ENCODE results near the gene SEC31A. TPM values are rescaled to one million over a fixed set of nuclear protein-coding genes. Genes with fewer than 3 reads are reported as not detected.

SEC31A gene
- total RNA-seq, 2 donors from 2014 or later = 140 to 145 TPM

- Mint-ChIP-seq H3K36me3 (no peaks in the 10 kb centered on the region), H3K4me1 (ENCODE audit: low read depth in 2 of 2) (peaks cover 15% of the 10 kb centered on the region in 2 donors), H3K27me3 (no peaks in the 10 kb centered on the region), H3K9me3 (no peaks in the 10 kb centered on the region), H3K4me3 (no peak overlapping the region), H3K27ac (peak overlapping the region in 1 of 2 donors; percentile 27)
- no peak for ATAC-seq
- DNase-seq (ENCODE audit: low spot score) = no peak
Observed at GRCh38 chr4:82903737-82904136, 12.8 kb upstream of the SEC31A start.

- H3K9me3 Mint-ChIP-seq = no peaks in the 10 kb centered on the region
- H3K27ac Mint-ChIP-seq = no peak overlapping the region
- no peak overlapping the region for H3K4me3 Mint-ChIP-seq
- DNase-seq (ENCODE audit: low spot score) (no peak), ATAC-seq (no peak)
- no peaks in the 10 kb centered on the region for H3K27me3 Mint-ChIP-seq
- peaks cover 5% of the 10 kb centered on the region for H3K36me3 Mint-ChIP-seq
- H3K4me1 Mint-ChIP-seq (ENCODE audit: low read depth in 2 of 2) = peaks cover 21 to 25% of the 10 kb centered on the region in 2 donors
Observed at GRCh38 chr4:82901183-82901718, 10.3 kb upstream of the SEC31A start.

GRCh38 chr4:82900411-82901182 lies 9.6 kb upstream of the SEC31A start, which contains the start of gene THAP9:
Gene THAP9 (plus strand): TSS chr4:82900735. CDS start chr4:82900803, 68 bp downstream.
- H3K27ac Mint-ChIP-seq = no peak within 1 kb of the TSS
- peaks cover 16 to 25% of the 10 kb centered on the region in 2 donors for H3K4me1 Mint-ChIP-seq (ENCODE audit: low read depth in 2 of 2)
- no peak within 1 kb of the TSS for H3K4me3 Mint-ChIP-seq
- ATAC-seq = peak; percentile 96 to 97
- peaks cover 8% of the 10 kb centered on the region for H3K36me3 Mint-ChIP-seq
- H3K27me3 Mint-ChIP-seq = no peaks in the 10 kb centered on the region
- no peaks in the 10 kb centered on the region for H3K9me3 Mint-ChIP-seq
- peak; percentile 99 for DNase-seq (ENCODE audit: low spot score)

DNA sequence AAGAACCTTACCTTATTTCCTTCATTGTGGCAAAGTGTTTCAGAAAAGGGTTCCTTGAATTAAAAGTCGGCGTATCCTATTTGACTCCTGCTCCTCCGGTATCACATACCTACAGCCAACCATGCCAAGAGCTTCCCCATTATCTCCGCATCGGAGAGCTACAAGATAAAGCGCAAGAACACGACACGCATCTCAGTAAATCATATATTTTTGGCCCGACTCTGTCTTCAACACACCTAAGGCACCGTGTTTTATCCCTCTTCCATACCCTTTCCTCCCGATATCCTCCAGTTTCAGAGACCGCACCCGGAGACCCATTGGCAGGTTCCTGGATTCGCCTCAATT lies 9.1 kb upstream of the SEC31A start:
- no peak overlapping the region for H3K4me3 Mint-ChIP-seq
- no peak overlapping the region for H3K27ac Mint-ChIP-seq
- DNase-seq (ENCODE audit: low spot score) = no peak
- no peak for ATAC-seq
- peaks cover 9% of the 10 kb centered on the region for H3K36me3 Mint-ChIP-seq
- H3K4me1 Mint-ChIP-seq (ENCODE audit: low read depth in 2 of 2) = peaks cover 11 to 21% of the 10 kb centered on the region in 2 donors
- H3K9me3 Mint-ChIP-seq = no peaks in the 10 kb centered on the region
- H3K27me3 Mint-ChIP-seq = no peaks in the 10 kb centered on the region

- no peak for DNase-seq (ENCODE audit: low spot score)
- no peaks in the 10 kb centered on the region for H3K27me3 Mint-ChIP-seq
- ATAC-seq = no peak
- H3K4me1 Mint-ChIP-seq (ENCODE audit: low read depth in 2 of 2) = peaks cover 8 to 18% of the 10 kb centered on the region in 2 donors
- H3K4me3 Mint-ChIP-seq = no peak overlapping the region
- H3K27ac Mint-ChIP-seq = no peak overlapping the region
- H3K36me3 Mint-ChIP-seq = peaks cover 13% of the 10 kb centered on the region
- no peaks in the 10 kb centered on the region for H3K9me3 Mint-ChIP-seq
Observed at GRCh38 chr4:82899374-82900065, 8.6 kb upstream of the SEC31A start.

DNA sequence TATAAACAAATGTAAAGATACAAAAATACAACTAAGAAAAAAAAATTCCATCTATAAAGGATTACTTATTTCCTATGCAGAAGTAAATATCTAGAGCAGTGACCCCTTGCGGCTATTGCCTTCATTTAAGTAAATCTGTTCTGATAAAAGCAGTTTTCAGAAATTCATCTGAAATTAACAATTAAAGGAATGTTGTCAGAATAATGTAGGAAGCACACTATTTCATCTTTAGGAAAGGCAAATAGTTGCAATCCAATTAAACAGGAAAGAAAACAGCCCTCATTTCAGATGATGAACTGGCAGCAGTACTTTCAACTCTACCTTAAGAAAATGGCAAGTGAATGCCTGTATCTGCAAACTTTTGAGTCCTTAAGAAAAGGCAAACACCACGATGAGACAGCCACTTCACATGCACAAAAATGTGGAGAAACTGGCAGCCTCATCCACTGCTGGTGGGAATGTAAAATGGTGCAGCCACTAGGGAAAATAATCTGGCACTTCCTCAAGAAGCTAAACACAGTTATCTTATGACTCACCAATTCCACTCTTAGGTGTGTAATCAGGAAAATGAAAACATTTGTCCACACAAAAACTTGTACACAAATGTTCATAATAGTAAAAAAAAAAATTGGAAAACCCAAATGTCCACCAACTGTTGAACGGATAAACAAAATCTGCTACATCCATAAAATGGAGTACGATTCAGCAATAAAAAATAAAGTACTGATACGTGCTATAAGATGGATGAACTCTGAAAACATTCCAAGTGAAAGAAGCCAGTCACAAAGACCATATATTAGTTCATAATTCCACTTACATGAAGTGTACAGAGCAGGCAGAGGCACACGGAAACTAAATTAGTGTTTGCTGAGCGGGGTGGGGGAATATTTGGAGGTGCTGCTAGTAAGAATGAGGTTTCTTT lies 7.6 kb upstream of the SEC31A start:
- no peaks in the 10 kb centered on the region for H3K9me3 Mint-ChIP-seq
- H3K27ac Mint-ChIP-seq = no peak overlapping the region
- DNase-seq (ENCODE audit: low spot score) (no peak), ATAC-seq (no peak)
- H3K27me3 Mint-ChIP-seq = no peaks in the 10 kb centered on the region
- peaks cover 13 to 15% of the 10 kb centered on the region in 2 donors for H3K4me1 Mint-ChIP-seq (ENCODE audit: low read depth in 2 of 2)
- H3K4me3 Mint-ChIP-seq = no peak overlapping the region
- peaks cover 19% of the 10 kb centered on the region for H3K36me3 Mint-ChIP-seq

DNA sequence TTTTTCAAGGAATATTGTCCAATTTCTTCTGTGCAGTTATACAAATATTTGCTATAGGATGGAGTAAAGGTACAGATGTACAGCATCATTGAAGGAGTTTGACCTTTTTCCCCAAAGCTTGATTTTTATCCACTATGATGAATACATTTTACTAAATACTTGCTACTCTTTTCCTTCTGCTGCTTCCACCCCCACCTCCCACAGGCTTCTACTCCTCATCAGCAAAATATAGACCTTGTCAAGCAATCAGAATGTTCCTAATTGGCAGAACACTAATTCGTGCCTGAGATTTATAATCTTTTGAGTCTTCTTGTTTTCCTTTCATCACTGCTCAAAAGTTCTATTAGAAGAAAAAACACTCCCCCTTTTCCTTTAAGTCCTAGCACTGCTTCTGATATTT lies 5.8 kb upstream of the SEC31A start:
- DNase-seq (ENCODE audit: low spot score) (no peak), ATAC-seq (no peak)
- H3K4me3 Mint-ChIP-seq = no peak overlapping the region
- H3K27ac Mint-ChIP-seq = peak overlapping the region in 1 of 2 donors; percentile 36
- H3K36me3 Mint-ChIP-seq = peaks cover 19% of the 10 kb centered on the region
- H3K4me1 Mint-ChIP-seq (ENCODE audit: low read depth in 2 of 2) = peaks cover 16 to 23% of the 10 kb centered on the region in 2 donors
- H3K9me3 Mint-ChIP-seq = no peaks in the 10 kb centered on the region
- no peaks in the 10 kb centered on the region for H3K27me3 Mint-ChIP-seq

DNA sequence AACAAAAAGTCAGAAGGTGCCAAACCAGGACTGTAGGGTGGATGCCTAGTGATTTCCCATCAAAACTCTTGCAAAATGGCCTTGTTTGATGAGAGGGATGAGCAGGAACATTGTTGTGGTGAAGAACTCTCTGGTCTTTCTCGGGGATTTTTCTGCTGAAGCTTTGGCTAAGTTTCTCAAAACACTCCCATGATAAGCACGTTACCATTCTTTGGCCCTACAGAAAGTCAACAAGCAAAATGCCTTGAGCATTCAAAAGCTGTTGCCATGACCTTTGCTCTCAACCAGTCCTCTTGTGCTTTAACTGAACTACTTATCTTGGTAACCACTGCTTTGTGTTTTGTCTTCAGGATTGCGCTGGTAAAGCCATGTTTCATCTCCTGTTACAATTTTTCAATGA lies 3.0 kb upstream of the SEC31A start:
- no peak for DNase-seq (ENCODE audit: low spot score)
- Mint-ChIP-seq H3K27me3 (no peaks in the 10 kb centered on the region), H3K4me3 (no peak overlapping the region), H3K27ac (peak overlapping the region in 1 of 2 donors; percentile 30), H3K9me3 (no peaks in the 10 kb centered on the region), H3K4me1 (ENCODE audit: low read depth in 2 of 2) (peaks cover 23 to 34% of the 10 kb centered on the region in 2 donors), H3K36me3 (peaks cover 19% of the 10 kb centered on the region)
- ATAC-seq = no peak

GRCh38 chr4:82892467-82892802 lies 1.5 kb upstream of the SEC31A start:
- Mint-ChIP-seq H3K4me1 (ENCODE audit: low read depth in 2 of 2) (peaks cover 16 to 34% of the 10 kb centered on the region in 2 donors), H3K27ac (peak overlapping the region; percentile 97), H3K27me3 (no peaks in the 10 kb centered on the region), H3K9me3 (no peaks in the 10 kb centered on the region), H3K36me3 (peaks cover 19% of the 10 kb centered on the region), H3K4me3 (peak overlapping the region; percentile 97)
- no peak for DNase-seq (ENCODE audit: low spot score)
- ATAC-seq = no peak

DNA sequence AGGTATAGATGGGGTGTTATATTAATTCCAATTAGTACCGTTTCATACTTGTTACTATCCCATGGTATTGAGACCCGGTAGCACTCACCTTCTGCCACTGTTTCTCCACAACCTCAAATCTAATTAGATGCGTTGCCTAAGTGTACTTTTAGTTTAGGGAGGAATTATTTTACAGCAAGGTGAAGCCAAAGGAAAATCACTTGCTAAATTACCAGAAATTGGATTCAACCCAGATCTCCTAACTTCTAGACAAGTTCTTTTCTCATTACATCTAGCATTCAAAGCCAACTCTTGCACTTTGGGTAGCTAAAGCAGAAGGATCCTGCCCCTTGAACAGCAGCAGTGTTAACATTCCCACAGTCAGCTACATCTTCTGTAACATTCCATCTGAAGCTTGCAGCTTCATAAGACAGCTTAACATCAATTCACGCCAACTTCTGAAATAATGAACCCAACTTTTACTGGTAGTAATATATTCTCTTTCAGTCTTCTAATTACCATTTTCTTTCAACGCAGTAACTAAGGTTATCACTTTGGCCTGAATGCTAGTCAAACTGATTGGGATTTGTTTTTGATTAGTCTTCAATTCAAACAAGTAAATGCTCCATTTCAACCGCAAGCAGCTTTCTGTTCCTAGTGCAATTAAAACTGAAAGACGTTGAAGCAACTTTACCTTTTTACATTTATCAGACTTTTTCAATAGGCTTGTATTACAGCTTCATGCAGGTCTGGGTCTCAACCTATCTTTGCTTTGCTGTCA lies 934 bp upstream of the SEC31A start:
- peaks cover 17% of the 10 kb centered on the region for H3K36me3 Mint-ChIP-seq
- H3K27me3 Mint-ChIP-seq = no peaks in the 10 kb centered on the region
- H3K4me1 Mint-ChIP-seq (ENCODE audit: low read depth in 2 of 2) = peaks cover 14 to 36% of the 10 kb centered on the region in 2 donors
- no peak for ATAC-seq
- no peaks in the 10 kb centered on the region for H3K9me3 Mint-ChIP-seq
- peak overlapping the region; percentile 97 for H3K27ac Mint-ChIP-seq
- peak overlapping the region; percentile 97 for H3K4me3 Mint-ChIP-seq
- no peak for DNase-seq (ENCODE audit: low spot score)

DNA sequence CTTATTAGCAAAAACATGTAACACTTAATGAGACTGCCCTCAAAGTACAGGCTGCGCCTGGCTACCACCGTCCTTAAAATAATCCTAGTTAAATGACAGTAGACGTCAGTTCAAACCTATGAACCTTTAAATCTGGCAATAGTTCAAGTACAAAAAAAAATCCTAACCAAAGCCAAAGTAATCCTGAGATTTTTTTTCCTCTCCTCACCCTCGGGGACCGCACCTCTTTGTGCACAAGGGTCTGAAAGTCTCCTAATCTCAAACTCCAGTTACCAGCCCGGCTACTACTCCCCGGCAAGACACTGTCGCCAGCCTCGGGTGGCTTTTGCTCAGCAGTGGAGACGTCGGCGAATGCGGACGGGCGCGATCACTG lies 439 bp downstream of the SEC31A start:
- H3K4me1 Mint-ChIP-seq (ENCODE audit: low read depth in 2 of 2) = peaks cover 21 to 46% of the 10 kb centered on the region in 2 donors

DNA sequence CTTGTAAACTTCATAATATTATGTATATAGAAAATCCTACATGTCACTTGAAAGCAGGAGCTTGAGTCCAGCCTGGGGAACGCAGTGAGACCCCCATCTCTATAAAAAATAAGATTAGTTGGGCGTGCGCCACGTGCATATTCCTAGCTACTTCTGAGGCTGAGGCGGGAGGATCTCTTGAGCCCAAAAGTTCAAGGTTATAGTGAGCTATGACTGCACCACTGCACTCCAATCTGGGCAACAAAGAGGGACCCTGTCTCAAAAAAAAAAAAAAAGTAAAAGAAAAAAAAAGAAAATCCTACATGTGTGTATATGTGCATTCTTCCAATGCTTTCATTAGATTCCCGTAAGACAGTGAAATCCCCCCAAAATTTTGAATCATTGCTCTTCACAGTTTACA lies 1.7 kb downstream of the SEC31A start:
- Mint-ChIP-seq H3K4me1 (ENCODE audit: low read depth in 2 of 2) (peaks cover 27 to 48% of the 10 kb centered on the region in 2 donors), H3K27me3 (no peaks in the 10 kb centered on the region), H3K36me3 (peaks cover 4% of the 10 kb centered on the region), H3K4me3 (peak overlapping the region; percentile 97), H3K9me3 (no peaks in the 10 kb centered on the region), H3K27ac (peak overlapping the region; percentile 97)
- no peak for DNase-seq (ENCODE audit: low spot score)
- ATAC-seq = no peak

More for the DNA sequence above, 439 bp downstream of the SEC31A start:
- peaks cover 11% of the 10 kb centered on the region for H3K36me3 Mint-ChIP-seq
- no peaks in the 10 kb centered on the region for H3K27me3 Mint-ChIP-seq
- peak overlapping the region; percentile 97 for H3K4me3 Mint-ChIP-seq
- H3K27ac Mint-ChIP-seq = peak overlapping the region; percentile 97
- DNase-seq (ENCODE audit: low spot score) (no peak), ATAC-seq (no peak)
- no peaks in the 10 kb centered on the region for H3K9me3 Mint-ChIP-seq
